Measurements from ENCODE around the gene MUL1.

The MUL1 gene

DNA sequence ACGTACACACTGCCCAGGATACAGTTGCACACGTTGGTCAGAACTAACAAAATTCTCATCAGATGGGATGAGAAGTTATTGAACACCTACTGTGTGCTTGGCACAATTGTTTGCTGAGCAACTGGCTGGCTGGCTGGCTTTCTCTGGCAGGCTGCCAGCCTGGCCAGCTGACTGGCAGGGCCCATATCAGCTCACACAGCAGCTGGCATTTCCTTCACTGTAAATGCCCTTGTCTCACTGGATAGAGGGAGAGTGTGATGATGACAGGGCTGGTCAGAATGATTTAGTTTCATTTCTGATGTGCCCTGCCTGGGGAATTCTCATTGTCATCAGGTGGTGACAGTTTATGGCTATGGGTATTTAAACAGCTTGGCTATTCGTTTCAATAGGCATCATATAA, 37.8 kb downstream of the MUL1 start:
- TF ChIP-seq, protein P1, sequence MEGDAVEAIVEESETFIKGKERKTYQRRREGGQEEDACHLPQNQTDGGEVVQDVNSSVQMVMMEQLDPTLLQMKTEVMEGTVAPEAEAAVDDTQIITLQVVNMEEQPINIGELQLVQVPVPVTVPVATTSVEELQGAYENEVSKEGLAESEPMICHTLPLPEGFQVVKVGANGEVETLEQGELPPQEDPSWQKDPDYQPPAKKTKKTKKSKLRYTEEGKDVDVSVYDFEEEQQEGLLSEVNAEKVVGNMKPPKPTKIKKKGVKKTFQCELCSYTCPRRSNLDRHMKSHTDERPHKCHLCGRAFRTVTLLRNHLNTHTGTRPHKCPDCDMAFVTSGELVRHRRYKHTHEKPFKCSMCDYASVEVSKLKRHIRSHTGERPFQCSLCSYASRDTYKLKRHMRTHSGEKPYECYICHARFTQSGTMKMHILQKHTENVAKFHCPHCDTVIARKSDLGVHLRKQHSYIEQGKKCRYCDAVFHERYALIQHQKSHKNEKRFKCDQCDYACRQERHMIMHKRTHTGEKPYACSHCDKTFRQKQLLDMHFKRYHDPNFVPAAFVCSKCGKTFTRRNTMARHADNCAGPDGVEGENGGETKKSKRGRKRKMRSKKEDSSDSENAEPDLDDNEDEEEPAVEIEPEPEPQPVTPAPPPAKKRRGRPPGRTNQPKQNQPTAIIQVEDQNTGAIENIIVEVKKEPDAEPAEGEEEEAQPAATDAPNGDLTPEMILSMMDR (IDR thresholded peaks at IDR 0.05; ENCODE audit: control insufficient read depth, insufficient read depth, low read depth, low read length, missing control alignments): no peak
- H3K4me3 ChIP-seq (ENCODE audit: control insufficient read depth, low read depth, low read length): no peak overlapping the region
- no peak for DNase-seq (ENCODE audit: low read depth)

DNA sequence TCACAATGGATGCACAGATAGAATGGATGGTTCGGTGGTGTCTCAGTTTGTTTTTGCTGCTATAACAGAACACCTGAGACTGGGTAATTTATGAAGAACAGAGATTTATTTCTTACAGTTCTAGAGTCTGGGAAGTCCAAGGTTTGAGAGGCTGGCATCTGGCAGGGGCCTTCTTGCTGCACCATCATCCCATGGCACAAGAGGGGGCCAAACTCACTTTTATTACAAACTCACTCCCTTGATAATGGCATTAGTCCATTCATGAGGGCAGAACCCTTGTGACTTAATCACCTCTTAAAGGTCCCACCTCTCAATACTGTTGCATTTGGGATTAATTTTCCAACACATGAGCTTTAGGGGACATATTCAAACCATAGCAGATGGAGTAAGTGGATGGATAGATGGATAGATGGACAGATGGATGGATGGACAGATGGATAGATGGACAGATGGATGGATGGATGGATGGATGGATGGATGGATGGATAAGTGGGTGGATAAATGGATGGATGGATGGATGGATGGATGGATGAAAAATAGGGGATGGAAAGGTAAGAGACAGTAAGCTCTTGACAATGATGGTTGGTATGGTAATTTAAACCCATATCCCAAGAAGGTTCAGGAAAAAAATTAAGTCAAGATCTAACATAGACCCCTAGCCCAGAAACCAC, 38.4 kb downstream of the MUL1 start:
- no peak for DNase-seq (ENCODE audit: low read depth)
- TF ChIP-seq, protein P1 (IDR thresholded peaks at IDR 0.05; ENCODE audit: control insufficient read depth, insufficient read depth, low read depth, low read length, missing control alignments): peak; percentile 14
- no peak overlapping the region for H3K4me3 ChIP-seq (ENCODE audit: control insufficient read depth, low read depth, low read length)

DNA sequence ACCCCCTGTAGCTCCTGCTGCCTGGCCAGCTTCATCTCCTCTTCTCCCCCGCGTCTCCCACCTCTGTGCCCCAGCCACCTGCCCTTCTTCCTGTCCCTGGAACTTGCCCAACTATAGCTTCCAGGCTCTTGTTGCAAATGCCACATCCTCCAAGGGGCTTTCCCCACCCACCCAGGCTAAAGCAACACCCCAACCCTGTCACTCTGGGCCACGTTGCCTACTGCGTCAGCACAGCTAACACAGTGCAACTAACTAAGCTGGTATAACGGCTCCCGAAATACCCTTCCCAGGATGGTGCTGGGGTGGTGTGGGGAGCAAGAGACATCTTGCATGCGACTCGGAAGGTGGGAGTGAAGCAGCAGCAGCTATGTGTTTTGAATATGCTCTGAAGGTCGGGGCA, 41.7 kb downstream of the MUL1 start:
- H3K4me3 ChIP-seq (ENCODE audit: control insufficient read depth, low read depth, low read length): no peak overlapping the region
- DNase-seq (ENCODE audit: low read depth): no peak
- TF ChIP-seq, protein P1 (IDR thresholded peaks at IDR 0.05; ENCODE audit: control insufficient read depth, insufficient read depth, low read depth, low read length, missing control alignments): no peak

DNA sequence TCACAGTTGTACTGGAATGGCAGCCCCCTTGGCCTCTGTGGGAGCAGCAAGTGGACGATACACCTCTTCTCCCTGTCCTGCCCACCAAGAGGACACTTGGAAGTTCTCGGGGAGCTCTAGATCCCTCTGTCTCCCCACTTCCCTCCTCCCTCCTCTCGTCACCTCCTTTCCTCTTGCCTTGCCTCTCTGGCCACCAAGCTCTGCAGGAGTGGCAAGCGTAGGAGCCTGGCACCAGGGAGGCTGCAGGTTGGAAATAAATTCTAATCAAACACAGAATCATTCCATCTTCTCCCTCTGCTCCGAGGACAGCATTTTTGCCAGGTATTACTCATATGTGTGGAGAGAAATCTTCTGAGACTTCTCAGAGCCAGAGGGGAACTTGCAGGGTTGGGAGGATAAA, 42.8 kb downstream of the MUL1 start:
- DNase-seq (ENCODE audit: low read depth): no peak
- TF ChIP-seq, protein P1 (IDR thresholded peaks at IDR 0.05; ENCODE audit: control insufficient read depth, insufficient read depth, low read depth, low read length, missing control alignments): no peak
- no peak overlapping the region for H3K4me3 ChIP-seq (ENCODE audit: control insufficient read depth, low read depth, low read length)

DNA sequence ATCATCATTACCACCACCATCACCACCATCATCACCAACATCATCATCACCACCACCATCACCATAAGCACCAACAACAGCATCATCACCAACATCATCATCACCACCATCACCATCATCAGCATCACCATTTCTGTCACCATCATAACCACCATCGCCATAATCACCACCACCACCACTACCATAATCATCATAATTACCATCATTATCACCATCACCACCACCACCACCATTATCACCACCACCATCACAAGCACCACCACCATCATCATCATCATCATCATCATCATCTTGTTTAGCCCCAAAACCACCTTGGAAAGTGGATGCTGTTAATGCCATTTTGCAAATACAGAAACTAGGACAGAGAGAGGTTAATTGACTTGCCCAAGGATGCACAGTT, 44.4 kb downstream of the MUL1 start:
- TF ChIP-seq, protein P1 (IDR thresholded peaks at IDR 0.05; ENCODE audit: control insufficient read depth, insufficient read depth, low read depth, low read length, missing control alignments): no peak
- DNase-seq (ENCODE audit: low read depth): no peak
- no peak overlapping the region for H3K4me3 ChIP-seq (ENCODE audit: control insufficient read depth, low read depth, low read length)

DNA sequence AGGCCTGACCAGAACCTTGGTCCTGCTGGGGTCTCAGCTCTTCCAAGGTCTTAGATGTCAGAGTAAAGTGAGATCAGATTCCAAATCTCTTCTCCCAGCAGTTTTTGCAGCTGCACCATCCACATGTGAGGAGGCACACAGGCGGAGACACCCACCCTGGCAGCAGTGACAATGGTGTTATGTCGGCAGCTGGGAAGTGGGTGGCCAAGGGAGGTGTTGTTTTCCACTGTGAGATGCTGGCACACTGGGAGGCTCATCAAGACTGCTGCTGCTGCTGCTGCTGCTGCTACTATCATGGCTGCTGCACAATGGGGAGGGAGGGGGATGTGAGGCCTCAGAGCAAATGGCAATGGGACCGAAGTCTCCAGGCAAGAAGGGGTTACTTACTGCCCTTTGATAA, 45.6 kb downstream of the MUL1 start:
- DNase-seq (ENCODE audit: low read depth): no peak
- TF ChIP-seq, protein P1 (IDR thresholded peaks at IDR 0.05; ENCODE audit: control insufficient read depth, insufficient read depth, low read depth, low read length, missing control alignments): no peak
- no peak overlapping the region for H3K4me3 ChIP-seq (ENCODE audit: control insufficient read depth, low read depth, low read length)
